BLaER1 (cell line): ENCODE data around the gene PEX13.
"Not testable (repeated sequence)": the region's sequence is repeated elsewhere in the genome, so short reads cannot be mapped to it uniquely, and the experiment has no call there.

Source experiments
- H3K27ac ChIP-seq: shearing (Covaris generic); formaldehyde crosslinking; 2 replicates; pipeline ENCODE4 v1.8.1; 2022
- H3K27me3 ChIP-seq: shearing (Covaris generic); formaldehyde crosslinking; 2 replicates; pipeline ENCODE4 v1.8.1; 2022
- H3K36me3 ChIP-seq: shearing (Covaris generic); formaldehyde crosslinking; 2 replicates; pipeline ENCODE4 v1.8.1; 2022
- H3K4me1 ChIP-seq: shearing (Covaris generic); formaldehyde crosslinking; 2 replicates; pipeline ENCODE4 v1.8.1; 2022
- H3K4me2 ChIP-seq: shearing (Covaris generic); formaldehyde crosslinking; 2 replicates; pipeline ENCODE4 v1.8.1; 2022
- H3K4me3 ChIP-seq: shearing (Covaris generic); formaldehyde crosslinking; 2 replicates; pipeline ENCODE4 v1.8.1; 2022
- H3K9ac ChIP-seq: shearing (Covaris generic); formaldehyde crosslinking; 2 replicates; pipeline ENCODE4 v1.8.1; 2022
- H3K9me3 ChIP-seq: shearing (Covaris generic); formaldehyde crosslinking; 2 replicates; pipeline ENCODE4 v1.8.1; 2022
- H4K20me1 ChIP-seq: shearing (Covaris generic); formaldehyde crosslinking; 2 replicates; pipeline ENCODE4 v1.8.1; 2022
- Cebpa-rat ChIP-seq: shearing (Covaris generic); IDR thresholded peaks from 2 replicates; pipeline ENCODE4 v1.8.1; 2022

PEX13 gene

GRCh38 chr2:61021228-61021660 is 3.7 kb downstream of the PEX13 start:
- Histone ChIP-seq H3K36me3 (peaks cover 48% of the 10 kb centered on the region), H3K9ac (no peak overlapping the region), H3K4me3 (no peak overlapping the region), H4K20me1 (peaks cover 79% of the 10 kb centered on the region), H3K27me3 (no peaks in the 10 kb centered on the region), H3K4me1 (peaks cover 19% of the 10 kb centered on the region), H3K27ac (no peak overlapping the region), H3K4me2 (no peak overlapping the region), H3K9me3 (peaks cover 18% of the 10 kb centered on the region)
- no peak for TF ChIP-seq Cebpa-rat

GRCh38 chr2:61023670-61024069 is 6.2 kb downstream of the PEX13 start:
- Histone ChIP-seq H3K27me3 (no peaks in the 10 kb centered on the region), H3K4me2 (no peak overlapping the region), H3K36me3 (peaks cover 65% of the 10 kb centered on the region), H4K20me1 (peaks cover 94% of the 10 kb centered on the region), H3K4me3 (no peak overlapping the region), H3K27ac (no peak overlapping the region), H3K4me1 (peaks cover 14% of the 10 kb centered on the region), H3K9me3 (peaks cover 18% of the 10 kb centered on the region), H3K9ac (no peak overlapping the region)
- TF ChIP-seq Cebpa-rat = 0 out of 2 replicates have a peak, but pooled peaks have one; percentile 38

GRCh38 chr2:61029533-61029932 is 12.0 kb downstream of the PEX13 start:
- no peaks in the 10 kb centered on the region for H3K4me1 ChIP-seq
- no peak overlapping the region for H3K4me3 ChIP-seq
- H3K27ac ChIP-seq = no peak overlapping the region
- no peaks in the 10 kb centered on the region for H3K27me3 ChIP-seq
- H3K36me3 ChIP-seq = peaks cover 80% of the 10 kb centered on the region
- no peak overlapping the region for H3K9ac ChIP-seq
- no peak for TF ChIP-seq Cebpa-rat
- H4K20me1 ChIP-seq = peaks cover 65% of the 10 kb centered on the region
- peaks cover 12% of the 10 kb centered on the region for H3K9me3 ChIP-seq
- H3K4me2 ChIP-seq = no peak overlapping the region

- H3K4me3 ChIP-seq, H3K4me1 ChIP-seq, H3K27me3 ChIP-seq, H3K9ac ChIP-seq, H3K27ac ChIP-seq, H3K4me2 ChIP-seq: not testable (repeated sequence)
- Histone ChIP-seq H4K20me1 (peaks cover 16% of the 10 kb centered on the region), H3K9me3 (peaks cover 48% of the 10 kb centered on the region), H3K36me3 (peaks cover 67% of the 10 kb centered on the region)
These were observed 17.1 kb downstream of the PEX13 start for GRCh38 chr2:61034592-61034991.

- Histone ChIP-seq H3K9me3 (peaks cover 48% of the 10 kb centered on the region), H3K36me3 (peaks cover 52% of the 10 kb centered on the region)
- not testable (repeated sequence) for H3K4me2 ChIP-seq, H3K4me3 ChIP-seq, H3K27me3 ChIP-seq, H3K9ac ChIP-seq, H3K27ac ChIP-seq, H3K4me1 ChIP-seq, H4K20me1 ChIP-seq
These were observed 19.1 kb downstream of the PEX13 start for GRCh38 chr2:61036643-61037042.

- no peak for TF ChIP-seq Cebpa-rat
- Histone ChIP-seq H3K36me3 (peaks cover 47% of the 10 kb centered on the region), H3K4me3 (no peak overlapping the region), H3K4me2 (no peak overlapping the region), H3K27me3 (no peaks in the 10 kb centered on the region), H3K9me3 (peaks cover 8% of the 10 kb centered on the region; the same call in 1 of the 2 replicates), H3K4me1 (no peaks in the 10 kb centered on the region), H3K27ac (no peak overlapping the region), H4K20me1 (peaks cover 19% of the 10 kb centered on the region), H3K9ac (no peak overlapping the region)
These were observed 25.3 kb downstream of the PEX13 start for GRCh38 chr2:61042807-61043206.

GRCh38 chr2:61044636-61045035 is 27.1 kb downstream of the PEX13 start:
- H4K20me1 ChIP-seq = peaks cover 19% of the 10 kb centered on the region
- no peaks in the 10 kb centered on the region for H3K4me1 ChIP-seq
- H3K9ac ChIP-seq = no peak overlapping the region
- H3K36me3 ChIP-seq = peaks cover 63% of the 10 kb centered on the region
- no peak overlapping the region for H3K4me2 ChIP-seq
- no peaks in the 10 kb centered on the region for H3K9me3 ChIP-seq
- H3K4me3 ChIP-seq = no peak overlapping the region
- no peak overlapping the region for H3K27ac ChIP-seq
- no peaks in the 10 kb centered on the region for H3K27me3 ChIP-seq
- no peak for TF ChIP-seq Cebpa-rat

GRCh38 chr2:61045226-61045625 is 27.7 kb downstream of the PEX13 start:
- no peak overlapping the region for H3K4me2 ChIP-seq
- H3K4me3 ChIP-seq = no peak overlapping the region
- peaks cover 19% of the 10 kb centered on the region for H4K20me1 ChIP-seq
- no peak for TF ChIP-seq Cebpa-rat
- no peaks in the 10 kb centered on the region for H3K4me1 ChIP-seq
- H3K27ac ChIP-seq = no peak overlapping the region
- no peak overlapping the region for H3K9ac ChIP-seq
- no peaks in the 10 kb centered on the region for H3K9me3 ChIP-seq
- H3K36me3 ChIP-seq = peaks cover 68% of the 10 kb centered on the region
- H3K27me3 ChIP-seq = no peaks in the 10 kb centered on the region

GRCh38 chr2:61045999-61046398 is 28.5 kb downstream of the PEX13 start:
- Histone ChIP-seq H3K4me1 (no peaks in the 10 kb centered on the region), H3K36me3 (peaks cover 73% of the 10 kb centered on the region), H3K9ac (no peak overlapping the region), H3K27ac (no peak overlapping the region), H4K20me1 (peaks cover 19% of the 10 kb centered on the region), H3K4me3 (no peak overlapping the region), H3K9me3 (no peaks in the 10 kb centered on the region), H3K4me2 (no peak overlapping the region), H3K27me3 (no peaks in the 10 kb centered on the region)
- TF ChIP-seq Cebpa-rat = no peak

- Histone ChIP-seq H3K9me3 (no peaks in the 10 kb centered on the region; the same call in 1 of the 2 replicates), H4K20me1 (no peaks in the 10 kb centered on the region), H3K4me1 (0 out of 2 replicates have a peak, but pooled peaks cover 5% of the 10 kb centered on the region), H3K27me3 (no peaks in the 10 kb centered on the region), H3K4me3 (no peak overlapping the region), H3K4me2 (no peak overlapping the region), H3K36me3 (peaks cover 47% of the 10 kb centered on the region), H3K9ac (no peak overlapping the region), H3K27ac (no peak overlapping the region)
- TF ChIP-seq Cebpa-rat = no peak
These were observed 38.0 kb downstream of the PEX13 start for GRCh38 chr2:61055557-61055956.

- TF ChIP-seq Cebpa-rat = no peak
- Histone ChIP-seq H4K20me1 (no peaks in the 10 kb centered on the region), H3K27ac (no peak overlapping the region), H3K27me3 (no peaks in the 10 kb centered on the region), H3K36me3 (peaks cover 36% of the 10 kb centered on the region), H3K9ac (no peak overlapping the region), H3K4me2 (no peak overlapping the region), H3K9me3 (no peaks in the 10 kb centered on the region; the same call in 1 of the 2 replicates), H3K4me3 (no peak overlapping the region), H3K4me1 (0 out of 2 replicates have a peak, but pooled peaks cover 9% of the 10 kb centered on the region)
These were observed 40.0 kb downstream of the PEX13 start for GRCh38 chr2:61057562-61057961.
